Astrocyte (in vitro differentiated cells and primary cell): ENCODE measurements around the gene MECR.

Experiments
- EZH2 ChIP-seq: IDR thresholded peaks from 2 replicates; pipeline ENCODE4 v1.6.1; 2012; ENCODE audit warnings: mild to moderate bottlenecking, low read length, inconsistent platforms; ENCODE audit not compliant: insufficient read depth
- TF ChIP-seq, protein P1 (sequence below): IDR thresholded peaks from 2 replicates; pipeline ENCODE4 v1.5.1; 2011; ENCODE audit warnings: low read depth, mild to moderate bottlenecking, inconsistent platforms, low read length, moderate library complexity; ENCODE audit not compliant: insufficient read depth

DNA sequence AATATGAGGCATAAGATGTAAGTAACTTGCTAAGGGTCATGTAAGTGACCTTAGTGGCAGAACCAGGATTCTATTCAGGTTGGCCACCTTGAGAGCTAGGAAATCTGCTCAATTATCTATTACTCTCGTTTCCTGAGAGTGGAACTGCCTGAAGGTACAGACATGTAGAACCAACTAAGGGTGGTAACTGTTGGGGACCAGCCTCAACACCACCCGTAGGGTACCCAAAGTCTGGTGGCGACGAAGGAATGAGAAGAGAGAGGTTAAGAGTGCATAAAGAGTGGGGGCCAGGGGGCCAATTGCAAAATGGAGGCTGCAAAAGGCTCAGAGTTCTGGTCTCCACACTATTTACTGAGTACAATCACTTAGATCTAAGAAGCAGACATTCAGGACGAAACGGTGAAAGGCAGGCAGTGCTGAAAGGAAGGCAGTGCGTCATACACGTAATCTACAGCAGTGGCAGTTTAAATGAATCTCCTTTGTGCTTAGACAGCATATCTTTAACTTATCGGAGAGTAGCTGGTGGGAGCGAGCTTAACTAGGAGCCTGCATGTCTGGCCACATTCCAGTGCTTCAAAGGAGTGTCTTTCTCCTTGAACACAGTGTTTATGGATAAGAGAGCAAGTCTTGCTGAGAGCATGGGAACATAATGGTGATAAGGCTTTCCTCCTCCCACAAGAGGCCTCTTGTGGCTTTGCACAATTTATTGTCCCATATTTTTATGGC is 74.0 kb downstream of the MECR start:
- TF ChIP-seq, protein P1, sequence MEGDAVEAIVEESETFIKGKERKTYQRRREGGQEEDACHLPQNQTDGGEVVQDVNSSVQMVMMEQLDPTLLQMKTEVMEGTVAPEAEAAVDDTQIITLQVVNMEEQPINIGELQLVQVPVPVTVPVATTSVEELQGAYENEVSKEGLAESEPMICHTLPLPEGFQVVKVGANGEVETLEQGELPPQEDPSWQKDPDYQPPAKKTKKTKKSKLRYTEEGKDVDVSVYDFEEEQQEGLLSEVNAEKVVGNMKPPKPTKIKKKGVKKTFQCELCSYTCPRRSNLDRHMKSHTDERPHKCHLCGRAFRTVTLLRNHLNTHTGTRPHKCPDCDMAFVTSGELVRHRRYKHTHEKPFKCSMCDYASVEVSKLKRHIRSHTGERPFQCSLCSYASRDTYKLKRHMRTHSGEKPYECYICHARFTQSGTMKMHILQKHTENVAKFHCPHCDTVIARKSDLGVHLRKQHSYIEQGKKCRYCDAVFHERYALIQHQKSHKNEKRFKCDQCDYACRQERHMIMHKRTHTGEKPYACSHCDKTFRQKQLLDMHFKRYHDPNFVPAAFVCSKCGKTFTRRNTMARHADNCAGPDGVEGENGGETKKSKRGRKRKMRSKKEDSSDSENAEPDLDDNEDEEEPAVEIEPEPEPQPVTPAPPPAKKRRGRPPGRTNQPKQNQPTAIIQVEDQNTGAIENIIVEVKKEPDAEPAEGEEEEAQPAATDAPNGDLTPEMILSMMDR = no peak
- TF ChIP-seq EZH2 = no peak
